HG03469 (cell line): ENCODE measurements around the gene OGFOD3.
"Not testable (repeated sequence)": the region's sequence is repeated elsewhere in the genome, so short reads cannot be mapped to it uniquely, and the experiment has no call there.

Source experiments
- ATAC-seq: cut with Tn5 transposase; IDR thresholded peaks from one replicate; pipeline ENCODE4 v1.9.1; 2021; ENCODE audit warnings: mild to moderate bottlenecking, moderate library complexity, moderate number of reproducible peaks; ENCODE audit not compliant: unreplicated experiment

Gene OGFOD3

DNA sequence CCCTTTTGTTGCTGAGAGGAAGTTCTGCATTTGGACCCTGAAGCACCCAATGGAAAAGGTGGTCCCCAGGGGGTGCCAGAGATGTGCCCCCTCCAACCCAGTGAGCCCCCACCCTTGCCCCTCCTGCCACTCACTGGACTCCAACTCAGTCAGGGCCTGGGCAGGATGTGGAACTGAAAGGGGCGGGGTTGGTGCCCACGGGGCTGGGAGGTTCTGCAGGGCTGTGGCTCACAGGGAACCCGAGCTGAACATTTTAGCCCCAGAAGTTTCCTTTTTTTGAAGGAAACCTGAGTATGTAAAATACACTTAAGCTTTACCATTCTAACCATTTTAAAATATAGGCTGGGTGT, 15.8 kb upstream of the OGFOD3 start:
- ATAC-seq, result no peak

DNA sequence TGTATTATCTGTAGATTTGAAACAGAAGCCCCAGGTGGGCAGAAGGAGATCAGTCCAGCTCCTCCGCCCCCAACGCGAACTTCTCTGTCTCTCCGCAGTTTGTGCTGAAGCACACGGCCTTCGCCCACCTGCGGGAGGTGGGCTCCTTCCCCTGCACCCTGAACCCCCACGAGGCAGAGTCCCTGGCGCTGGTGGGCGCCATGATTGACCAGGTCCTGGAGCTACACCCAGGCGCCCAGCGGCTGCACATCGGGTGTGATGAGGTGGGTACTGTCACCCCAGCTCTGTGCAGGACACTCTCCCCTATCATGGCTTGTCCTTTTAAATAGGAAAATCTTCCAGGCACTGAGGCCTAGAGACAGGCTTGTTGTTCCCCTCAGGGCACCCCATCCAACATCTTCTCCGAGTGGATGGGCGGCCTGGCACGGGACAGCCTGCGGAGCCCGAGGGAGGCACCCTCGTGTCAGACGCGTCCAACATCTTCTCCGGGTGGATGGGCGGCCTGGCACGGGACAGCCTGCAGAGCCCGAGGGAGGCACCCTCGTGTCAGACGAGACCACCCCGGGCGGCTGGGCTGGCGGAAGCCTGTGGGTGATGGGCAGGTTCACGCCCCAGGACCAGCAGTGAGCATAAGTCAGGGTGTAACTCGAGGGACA, 15.3 kb upstream of the OGFOD3 start:
- no peak for ATAC-seq

DNA sequence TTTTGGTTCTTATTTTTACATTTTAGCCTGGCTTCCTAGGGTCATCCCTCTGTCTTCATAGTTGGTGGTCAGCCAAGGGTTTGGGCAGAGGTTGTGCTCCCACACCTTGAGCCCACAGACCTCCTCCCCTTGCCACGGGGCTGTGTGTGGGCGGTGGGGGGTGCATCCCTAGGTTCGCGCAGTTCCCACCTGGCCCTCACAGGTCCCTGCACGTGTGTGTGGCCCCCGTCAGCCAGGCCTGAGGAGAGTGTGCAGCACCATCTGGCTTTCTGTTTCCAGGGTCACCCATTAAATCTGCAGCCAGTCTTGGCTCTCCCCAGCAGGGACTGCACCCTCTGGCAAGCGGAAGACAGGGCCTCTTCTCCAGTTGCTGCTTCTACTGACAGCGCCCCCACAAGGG, 13.6 kb upstream of the OGFOD3 start:
- ATAC-seq, result no peak

DNA sequence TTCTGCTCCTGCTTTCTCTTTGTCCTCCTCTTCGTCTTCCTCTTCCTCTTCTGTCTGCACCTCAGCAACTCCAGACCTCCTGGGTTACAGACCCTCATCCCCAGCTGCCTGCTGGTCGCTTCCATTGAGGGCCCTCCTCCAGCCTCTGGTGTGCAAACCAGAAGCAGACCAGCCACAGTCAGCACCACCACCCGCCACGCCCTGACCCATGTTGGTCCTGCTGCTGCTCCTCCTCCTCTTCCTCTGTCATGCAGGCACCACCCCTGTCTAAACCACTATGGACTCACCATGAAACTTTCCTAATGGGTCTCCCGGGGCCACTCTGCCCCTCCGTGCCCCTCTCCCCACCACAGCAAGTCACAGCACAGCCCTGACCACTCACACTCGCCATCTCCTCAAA, 11.4 kb upstream of the OGFOD3 start:
- ATAC-seq, result no peak

DNA sequence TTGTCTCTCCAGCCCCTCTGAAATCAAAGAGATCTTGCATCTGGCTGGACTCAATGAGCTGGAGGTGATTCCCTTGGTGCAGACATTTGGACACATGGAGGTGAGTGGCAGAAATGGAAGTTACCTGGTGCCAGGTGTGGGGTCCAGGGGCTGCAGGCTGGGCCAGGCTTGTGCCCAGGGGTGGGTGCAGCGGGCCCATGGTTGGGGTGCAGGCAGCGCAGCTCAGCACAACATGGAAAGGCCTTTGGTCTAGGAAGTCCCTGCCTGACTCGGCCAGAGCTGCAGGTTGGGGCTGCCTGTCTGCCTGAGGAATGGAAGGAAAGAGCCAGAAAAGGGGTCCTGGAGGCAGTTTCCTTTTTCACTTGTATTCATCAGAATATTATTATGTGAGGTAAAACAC, 10.2 kb upstream of the OGFOD3 start:
- no peak for ATAC-seq

DNA sequence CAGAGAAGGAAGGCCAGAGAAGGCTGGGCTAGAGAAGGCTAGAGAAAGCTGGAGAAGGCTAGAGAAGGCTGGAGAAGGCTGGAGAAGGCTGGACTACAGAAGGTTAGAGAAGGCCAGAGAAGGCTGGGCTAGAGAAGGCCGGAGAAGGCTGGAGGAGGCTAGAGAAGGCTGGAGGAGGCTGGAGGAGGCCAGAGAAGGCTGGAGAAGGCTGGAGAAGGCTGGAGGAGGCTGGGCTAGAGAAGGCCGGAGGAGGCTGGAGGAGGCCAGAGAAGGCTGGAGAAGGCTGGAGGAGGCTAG, 6.4 kb upstream of the OGFOD3 start:
- no peak for ATAC-seq

DNA sequence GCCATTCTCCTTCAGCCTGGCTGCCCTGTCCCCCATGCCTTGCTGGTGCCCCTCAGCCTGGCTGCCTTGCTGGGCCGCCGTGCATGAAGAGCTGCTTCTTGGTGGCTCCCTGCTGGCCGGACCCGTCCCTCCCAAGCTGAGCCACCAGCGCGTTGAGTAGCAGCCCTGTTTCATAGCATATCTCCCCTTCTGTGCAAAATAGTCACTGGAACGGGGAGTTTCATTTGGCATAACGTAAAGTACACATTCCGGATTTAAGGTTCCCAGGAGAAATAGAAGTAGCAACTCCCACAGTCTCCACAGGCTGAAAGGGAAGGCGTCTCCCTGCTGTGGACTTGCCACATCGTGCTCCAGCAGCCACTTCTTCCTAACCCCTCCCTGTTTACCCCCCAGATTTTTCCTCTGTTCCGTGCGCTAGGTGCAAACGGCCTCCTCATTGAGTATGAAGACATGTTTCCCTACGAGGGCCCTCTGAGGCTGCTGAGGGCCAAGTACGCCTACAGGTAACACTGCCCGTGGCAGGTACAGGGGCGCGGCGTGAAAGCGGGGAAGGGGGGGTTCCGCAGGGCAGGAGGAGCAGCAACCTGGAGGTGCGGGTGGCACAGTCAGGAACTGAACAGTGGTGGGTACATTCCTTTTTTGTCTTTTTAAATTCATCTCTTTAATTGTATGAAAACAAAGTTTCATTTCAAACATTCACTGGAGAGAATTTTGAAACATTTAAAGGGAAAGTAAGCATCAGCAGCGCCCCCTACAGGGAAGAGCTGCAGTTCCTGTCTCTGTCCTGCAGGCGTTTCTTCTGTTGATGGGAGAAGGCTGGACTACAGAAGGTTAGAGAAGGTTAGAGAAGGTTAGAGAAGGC, 5.8 kb upstream of the OGFOD3 start:
- no peak for ATAC-seq

DNA sequence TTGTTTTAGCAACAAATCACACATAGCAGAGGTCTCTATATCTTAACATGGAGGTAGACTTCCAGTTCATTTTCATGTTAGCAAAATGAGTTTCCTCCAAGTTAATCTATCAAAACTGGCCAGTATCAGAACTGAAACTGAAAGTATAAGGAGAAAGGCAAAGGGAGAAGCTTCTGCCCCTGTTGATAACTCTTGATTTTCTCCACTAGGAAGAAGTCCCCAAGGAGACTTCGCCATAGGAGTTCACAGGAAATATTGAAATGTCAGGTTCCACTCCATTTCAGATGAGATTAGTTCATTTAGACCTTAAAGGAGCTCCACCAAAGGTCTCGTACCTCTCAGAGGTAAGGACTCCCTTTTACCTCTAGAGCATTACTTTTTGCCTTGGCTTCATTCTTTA, 1.2 kb upstream of the OGFOD3 start:
- ATAC-seq, result no peak

DNA sequence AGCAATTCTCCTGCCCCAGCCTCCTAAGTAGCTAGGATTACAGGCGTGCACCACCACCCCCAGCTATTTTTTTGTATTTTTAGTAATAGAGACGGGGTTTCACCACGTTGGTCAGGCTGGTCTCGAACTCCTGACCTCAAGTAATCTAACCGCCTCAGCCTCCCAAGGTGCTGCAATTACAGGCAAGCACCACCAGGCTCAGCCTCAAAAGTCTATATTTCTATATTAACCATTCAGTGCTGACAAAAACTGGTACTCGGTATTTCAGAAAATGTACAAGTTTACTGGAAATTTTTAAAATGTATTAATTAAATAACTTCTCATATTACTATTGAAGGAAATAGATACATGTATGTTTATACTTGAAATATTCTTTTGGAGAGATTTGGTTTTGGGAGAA, 1.6 kb downstream of the OGFOD3 start:
- no peak for ATAC-seq

DNA sequence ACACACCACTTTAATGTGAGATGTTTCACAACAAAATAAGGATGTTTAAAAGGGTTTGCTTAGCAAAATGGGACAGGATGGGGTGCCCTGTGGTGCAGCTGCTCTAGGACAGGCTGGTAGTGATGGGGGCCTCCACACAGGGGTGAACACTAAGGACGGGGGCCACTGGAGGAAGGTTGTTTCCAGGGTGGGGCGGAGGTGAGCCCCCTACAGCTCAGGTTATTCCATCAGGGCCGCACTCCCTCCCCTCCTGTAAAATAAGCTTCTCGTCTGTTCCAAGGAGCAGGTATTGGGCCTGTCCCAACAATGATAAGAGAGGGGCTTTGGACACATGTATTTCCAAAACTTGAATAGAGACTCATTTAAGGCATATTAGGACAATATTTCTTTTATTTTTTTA, 2.1 kb downstream of the OGFOD3 start:
- ATAC-seq, result no peak

DNA sequence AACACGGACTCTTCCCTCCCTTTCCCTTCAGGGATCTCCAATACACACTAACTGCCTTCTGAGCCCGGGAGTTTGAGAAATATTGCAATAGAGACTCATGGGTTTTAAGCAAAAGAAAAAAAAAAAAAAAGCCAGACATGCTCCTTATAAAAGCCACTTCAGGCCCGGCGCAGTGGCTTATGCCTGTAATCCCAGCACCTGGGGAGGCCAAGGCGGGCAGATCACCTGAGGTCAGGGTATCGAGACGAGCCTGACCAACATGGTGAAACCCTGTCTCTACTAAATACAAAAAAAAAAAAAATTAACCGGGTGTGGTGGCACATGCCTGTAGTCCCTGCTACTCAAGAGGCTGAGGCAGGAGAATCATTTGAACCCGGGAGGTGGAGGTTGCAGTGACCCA, 2.6 kb downstream of the OGFOD3 start:
- ATAC-seq, result no peak

DNA sequence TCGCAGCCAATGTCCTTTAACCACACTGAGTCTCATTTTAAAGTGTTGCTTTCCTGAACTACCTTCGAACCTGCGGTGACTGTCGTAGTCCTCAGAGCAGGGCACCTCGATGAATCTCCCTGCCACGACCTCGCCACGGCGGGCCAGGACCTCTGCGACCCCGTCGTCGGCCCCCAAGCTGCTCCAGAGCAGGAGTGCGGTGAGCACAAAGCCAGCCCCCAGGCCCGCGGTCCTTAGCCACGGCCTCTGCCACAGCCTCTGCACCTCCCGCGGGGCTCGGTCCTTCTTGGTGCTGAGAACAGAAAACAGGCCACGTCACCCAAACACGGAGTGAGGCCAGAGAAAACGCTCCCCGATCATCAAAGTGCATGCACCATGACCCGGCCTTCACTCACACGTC, 3.0 kb downstream of the OGFOD3 start:
- ATAC-seq, result no peak

DNA sequence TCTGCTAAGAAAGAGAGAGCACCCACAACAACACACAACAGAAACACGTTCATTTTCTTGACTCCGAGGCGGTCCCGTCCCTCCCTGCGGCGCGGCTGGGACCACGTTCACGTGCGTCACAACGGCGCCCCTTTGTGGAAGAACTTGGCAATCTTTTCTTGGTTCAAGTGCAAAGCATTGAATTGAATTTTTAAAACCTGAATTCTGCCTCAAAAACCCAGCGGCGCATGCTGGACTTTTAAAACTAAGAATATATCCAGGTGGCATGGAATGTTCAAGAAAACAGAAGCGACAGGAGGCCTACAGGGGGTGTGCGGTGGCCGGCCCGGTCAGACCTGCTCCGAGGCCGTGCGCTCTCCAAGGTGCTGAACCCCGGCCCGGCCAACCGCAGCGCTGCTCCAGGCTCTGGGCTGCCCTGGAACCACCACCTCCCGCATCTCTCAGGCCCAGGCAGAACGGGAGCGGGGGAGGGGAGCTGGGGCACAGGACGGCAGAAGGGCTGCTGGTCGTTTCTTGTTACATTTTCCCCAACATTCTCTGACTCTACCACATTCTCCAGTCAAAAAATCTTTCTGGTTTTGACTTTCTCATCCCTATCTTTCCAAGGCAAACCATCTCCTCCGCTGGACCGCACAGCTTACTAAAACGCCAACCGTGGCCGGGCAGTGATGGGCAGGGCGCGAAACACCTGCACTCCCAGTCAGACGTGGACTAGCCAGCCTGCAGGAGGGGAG, 3.7 kb downstream of the OGFOD3 start:
- ATAC-seq, result no peak

DNA sequence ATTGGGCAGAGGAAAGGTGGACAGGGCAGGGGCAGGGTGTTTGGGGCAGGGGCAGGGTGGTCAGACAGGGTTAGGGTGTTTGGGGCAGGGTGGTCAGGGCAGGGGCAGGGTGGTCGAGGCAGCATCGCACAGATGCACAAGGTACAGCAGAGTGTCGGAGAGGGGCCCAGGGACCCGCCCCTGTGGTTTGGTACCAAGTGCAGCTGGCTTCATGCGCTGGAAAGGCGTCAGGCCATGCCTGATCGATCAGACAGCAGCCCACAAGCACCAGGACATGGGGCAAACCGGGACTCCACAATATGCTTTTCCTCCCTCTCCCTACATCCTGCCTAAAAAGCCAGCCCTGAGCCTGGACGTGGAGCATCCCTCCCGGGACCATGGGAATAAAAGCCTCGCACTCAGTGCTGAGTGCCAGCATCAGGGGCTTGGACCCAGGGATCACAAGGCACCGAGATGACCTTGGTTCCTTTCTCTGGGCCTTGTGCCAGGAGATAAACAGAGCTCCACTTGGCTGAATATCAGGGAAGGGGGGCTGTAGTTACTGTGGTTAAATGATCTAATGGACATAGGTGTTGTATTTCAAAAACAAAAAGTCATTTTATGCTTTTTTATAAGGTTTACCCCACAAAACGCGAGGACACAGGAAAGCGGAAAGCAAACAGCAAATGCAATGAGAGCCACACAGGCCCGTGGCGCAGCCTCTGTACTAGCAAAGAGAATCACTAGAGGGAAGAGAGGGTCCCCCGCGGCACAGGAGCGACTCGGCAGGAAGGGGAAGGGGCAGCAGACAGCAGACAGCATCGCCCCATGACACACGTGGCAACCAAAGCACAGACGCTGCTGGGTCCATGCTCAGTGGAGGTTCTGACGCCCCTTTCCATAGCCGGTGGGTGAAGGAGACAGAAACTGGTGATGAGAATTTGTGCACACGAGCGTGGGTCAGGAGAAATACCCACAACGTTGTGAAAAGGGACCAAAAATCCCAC, 5.6 kb downstream of the OGFOD3 start:
- ATAC-seq, result no peak

DNA sequence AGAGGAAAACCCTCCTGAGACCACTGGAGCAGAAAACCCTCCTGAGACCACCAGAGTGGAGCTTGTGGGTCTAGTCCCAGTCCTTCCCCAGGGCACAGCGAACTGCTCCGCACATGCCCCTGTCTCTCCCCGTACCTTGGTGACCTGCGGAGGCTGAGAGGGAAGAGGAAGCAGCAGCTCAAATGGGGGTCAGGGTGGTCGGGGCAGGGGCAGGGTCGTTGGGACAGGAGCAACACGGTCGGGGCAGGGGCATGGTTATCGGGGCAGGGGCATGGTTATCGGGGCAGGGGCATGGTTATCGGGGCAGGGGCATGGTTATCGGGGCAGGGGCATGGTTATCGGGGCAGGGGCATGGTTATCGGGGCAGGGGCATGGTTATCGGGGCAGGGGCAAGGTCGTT, 6.3 kb downstream of the OGFOD3 start:
- not testable (repeated sequence) for ATAC-seq

DNA sequence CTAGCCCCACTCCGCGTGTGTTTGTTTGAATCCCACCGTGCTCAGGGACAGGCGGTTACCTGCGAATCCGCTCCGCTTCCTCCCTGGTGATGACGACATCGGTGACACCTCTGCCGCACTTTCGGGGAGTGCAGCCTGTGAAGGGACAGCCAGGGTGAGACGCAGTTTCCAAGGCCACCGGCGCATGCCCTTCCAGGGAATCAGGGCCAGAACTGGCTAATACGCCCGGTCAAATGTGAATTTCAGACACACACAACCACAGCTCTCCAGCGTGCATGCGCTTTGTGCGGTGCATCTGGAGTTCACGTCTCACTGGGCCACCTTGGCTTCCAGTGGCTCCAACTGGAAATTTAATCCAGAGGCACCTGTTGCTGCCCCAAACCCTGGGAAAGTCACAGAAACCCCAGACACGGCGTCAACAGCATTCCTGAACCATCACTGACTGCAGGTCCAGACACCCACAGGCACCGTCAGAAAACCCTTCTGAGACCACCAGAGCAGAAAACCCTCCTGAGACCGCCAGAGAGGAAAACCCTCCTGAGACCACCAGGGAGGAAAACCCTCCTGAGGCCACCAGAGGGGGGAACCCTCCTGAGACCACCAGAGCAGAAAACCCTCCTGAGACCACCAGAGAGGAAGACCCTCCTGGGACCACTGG, 6.9 kb downstream of the OGFOD3 start:
- no peak for ATAC-seq

DNA sequence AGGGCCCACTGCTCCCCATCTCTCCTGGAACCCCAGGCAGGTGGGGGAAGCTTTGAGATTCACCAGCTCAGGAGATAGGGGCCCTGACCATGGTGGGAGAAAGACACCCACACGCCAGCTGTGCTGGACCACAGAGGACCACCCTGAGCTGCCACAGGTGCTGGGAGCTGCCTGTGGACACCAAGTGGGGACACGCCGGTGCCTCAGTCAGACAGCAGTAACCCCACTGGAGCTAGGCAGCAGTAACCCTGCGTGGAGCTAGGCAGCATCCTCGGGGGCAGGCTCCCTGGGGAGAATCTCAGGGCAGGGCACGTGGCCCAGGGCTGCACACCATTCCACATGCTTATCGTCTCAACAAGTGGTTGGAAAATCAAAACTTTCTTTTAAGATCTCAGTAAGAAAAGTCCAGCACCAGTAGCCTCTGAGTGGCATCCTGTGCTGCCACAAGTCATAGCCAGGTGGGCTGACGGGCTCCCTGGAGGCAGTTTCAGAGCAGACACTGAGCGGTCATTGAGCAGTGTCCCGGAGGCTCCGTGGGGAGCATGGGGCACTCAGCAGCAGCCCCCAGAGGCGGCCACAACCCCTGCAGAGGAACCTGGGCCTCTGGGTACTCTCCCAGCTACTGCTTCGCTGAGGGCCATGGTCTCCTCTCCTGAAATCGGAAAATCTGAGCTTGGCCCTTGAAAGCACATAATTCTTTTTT, 8.2 kb downstream of the OGFOD3 start:
- no peak for ATAC-seq

DNA sequence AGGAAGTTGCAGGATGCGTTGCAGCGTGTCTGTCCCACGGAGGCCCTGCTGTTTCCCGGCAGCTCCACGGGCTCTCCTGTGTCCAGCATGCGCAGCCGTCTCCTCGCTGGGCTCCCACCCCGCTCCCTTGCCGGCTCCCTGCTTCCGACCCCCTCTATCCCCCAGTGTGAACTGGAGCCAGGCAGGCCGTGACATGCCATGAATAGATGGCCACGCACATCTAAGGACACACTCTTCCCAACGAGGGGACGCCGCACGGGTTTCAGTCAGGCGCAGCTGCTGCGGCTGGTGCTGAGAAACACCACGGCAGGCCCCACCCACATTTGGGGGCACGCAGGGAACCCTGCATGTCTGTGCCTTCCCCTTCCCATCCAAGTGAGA, 9.5 kb downstream of the OGFOD3 start:
- no peak for ATAC-seq

DNA sequence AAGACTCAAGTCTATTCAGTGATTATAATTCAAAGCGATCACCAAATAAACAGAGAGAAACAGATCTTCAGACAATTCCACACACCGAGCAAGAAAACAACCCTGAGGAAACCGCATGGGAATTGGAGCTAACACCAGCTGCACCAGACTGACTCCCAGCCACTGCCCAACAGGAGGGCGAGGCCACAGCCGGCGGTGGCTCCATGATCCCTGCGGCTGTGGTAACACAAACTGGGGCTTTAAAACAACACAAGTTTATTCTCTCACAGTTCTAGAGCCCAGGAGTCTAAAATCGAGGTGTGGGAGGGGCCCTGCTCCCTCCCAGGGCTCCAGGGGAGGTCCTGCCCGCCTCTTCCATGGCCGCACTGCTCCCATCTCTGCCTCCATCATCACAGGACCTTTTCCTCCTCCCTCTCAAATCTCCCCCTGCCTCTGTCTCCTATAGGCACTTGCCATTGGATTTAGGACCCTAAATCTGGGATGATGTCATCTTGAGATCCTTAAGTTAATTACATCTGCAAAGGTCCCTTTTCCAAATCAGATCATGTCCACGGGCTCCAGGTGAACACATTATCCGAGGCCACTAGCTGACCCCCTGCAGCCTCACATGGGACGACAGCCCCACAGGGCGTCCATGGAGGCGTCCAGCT, 10.0 kb downstream of the OGFOD3 start:
- ATAC-seq, result no peak
